Lung (tissue), 12 donors: ENCODE data around the gene PTDSS2. TPM values are rescaled to one million over a fixed set of nuclear protein-coding genes. Genes with fewer than 3 reads are reported as not detected.

Source experiments
- ATAC-seq: fragments of 200-7000 bp; cut with Tn5 transposase; one replicate; pipeline ENCODE4 v1.9.1; 2020; ENCODE audit warnings: moderate number of reproducible peaks; ENCODE audit not compliant: insufficient read depth, low FRiP score
- DNase-seq, 3 donors: peaks; one replicate each; pipeline ENCODE4 v3.0.0-alpha.2; 2013 to 2017
- H3K27ac ChIP-seq, 2 donors: one replicate each; pipeline ENCODE4 v1.5.1; 2013; ENCODE audit warnings: mild to moderate bottlenecking in 2 of 2, moderate library complexity in 2 of 2, control low read depth in 1 of 2, inconsistent platforms in 1 of 2, low read depth in 1 of 2, low read length in 1 of 2
- H3K27me3 ChIP-seq, 3 donors: one replicate each; pipeline ENCODE4 v1.5.1; 2013; ENCODE audit warnings: low read length in 2 of 3; ENCODE audit not compliant: control insufficient read depth in 3 of 3, insufficient read depth in 3 of 3
- H3K36me3 ChIP-seq, 4 donors: one replicate each; pipeline ENCODE4 v1.5.1; 2013; ENCODE audit warnings: low read length in 4 of 4, mild to moderate bottlenecking in 1 of 4, moderate library complexity in 1 of 4; ENCODE audit not compliant: control insufficient read depth in 4 of 4, insufficient read depth in 4 of 4
- H3K4me1 ChIP-seq, 5 donors: one replicate each; pipeline ENCODE4 v1.5.1; 2013; ENCODE audit warnings: low read length in 5 of 5, mild to moderate bottlenecking in 2 of 5, moderate library complexity in 1 of 5; ENCODE audit not compliant: control insufficient read depth in 5 of 5, insufficient read depth in 5 of 5
- H3K4me3 ChIP-seq: one replicate; pipeline ENCODE4 v1.5.1; 2013; ENCODE audit warnings: mild to moderate bottlenecking, control low read depth, moderate library complexity
- H3K9ac ChIP-seq, 2 donors: one replicate each; pipeline ENCODE4 v1.5.1; 2013; ENCODE audit warnings: low read length in 2 of 2, control low read depth in 1 of 2; ENCODE audit not compliant: insufficient read depth in 1 of 2
- H3K9me3 ChIP-seq, 4 donors: one replicate each; pipeline ENCODE4 v1.5.1; 2013; ENCODE audit warnings: low read length in 3 of 4, mild to moderate bottlenecking in 1 of 4, moderate library complexity in 1 of 4; ENCODE audit not compliant: control insufficient read depth in 4 of 4, insufficient read depth in 3 of 4
- WGBS, 2 donors: extraction: QIAGEN DNeasy Blood & Tissue Kit; methylation state at CpG; one replicate each; pipeline ENCODE4 v1.1.7; 2013; 5-methylcytosine and 5-hydroxymethylcytosine counted together
- polyA plus RNA-seq, 2 donors: library from polyadenylated mRNA; stranded (reverse); fragments of 200-250 nt; gene quantifications; one replicate each; pipeline ENCODE4 v1.2.1, GENCODE V29; 2013
- total RNA-seq, 2 donors: library from RNA; depleted of rRNA in 1 of 2; stranded (reverse); fragments of >200 nt in 1 of 2; gene quantifications; one replicate each; pipeline ENCODE4 v1.2.1, GENCODE V29; 2014 to 2021
- TF ChIP-seq, protein P1 (sequence below): IDR thresholded peaks from 2 replicates; pipeline ENCODE4 v1.5.1; 2012; ENCODE audit warnings: mild to moderate bottlenecking; ENCODE audit errors: control extremely low read depth, extremely low read depth
- donor health status: control.
- donor health status: control.
- donor health status: Bipolar disorder and iron deficiency.
- donor health status: healthy.
- donor health status: DM: yes; HTN: yes; CAD: no.

The PTDSS2 gene
- total and polyA plus RNA-seq, 4 donors, result 20.4 to 36.5 (median 28.1) TPM

DNA sequence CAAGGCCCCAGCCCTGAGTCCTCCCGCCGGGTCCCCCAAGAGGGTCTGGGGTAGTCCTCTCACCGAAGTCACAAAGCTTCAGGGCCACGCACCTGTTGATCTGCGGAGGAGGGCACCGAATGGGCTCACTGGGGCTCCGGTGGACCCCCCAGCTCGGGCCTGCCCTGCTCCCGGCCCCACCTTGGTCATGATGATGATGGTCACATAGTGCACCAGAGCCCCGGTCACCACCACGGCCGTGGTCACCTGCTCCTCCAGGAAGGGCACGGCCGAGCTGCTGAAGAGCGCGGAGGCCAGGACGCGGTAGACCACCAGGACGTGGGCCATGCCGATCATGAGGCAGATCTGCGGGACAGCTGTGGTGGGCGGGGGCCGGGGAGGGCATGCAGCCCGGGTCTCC is 21.8 kb upstream of the PTDSS2 start:
- H3K4me3 ChIP-seq, result no peak overlapping the region
- no peaks in the 10 kb centered on the region for H3K36me3 ChIP-seq
- DNase-seq, result no peak
- TF ChIP-seq, protein P1, sequence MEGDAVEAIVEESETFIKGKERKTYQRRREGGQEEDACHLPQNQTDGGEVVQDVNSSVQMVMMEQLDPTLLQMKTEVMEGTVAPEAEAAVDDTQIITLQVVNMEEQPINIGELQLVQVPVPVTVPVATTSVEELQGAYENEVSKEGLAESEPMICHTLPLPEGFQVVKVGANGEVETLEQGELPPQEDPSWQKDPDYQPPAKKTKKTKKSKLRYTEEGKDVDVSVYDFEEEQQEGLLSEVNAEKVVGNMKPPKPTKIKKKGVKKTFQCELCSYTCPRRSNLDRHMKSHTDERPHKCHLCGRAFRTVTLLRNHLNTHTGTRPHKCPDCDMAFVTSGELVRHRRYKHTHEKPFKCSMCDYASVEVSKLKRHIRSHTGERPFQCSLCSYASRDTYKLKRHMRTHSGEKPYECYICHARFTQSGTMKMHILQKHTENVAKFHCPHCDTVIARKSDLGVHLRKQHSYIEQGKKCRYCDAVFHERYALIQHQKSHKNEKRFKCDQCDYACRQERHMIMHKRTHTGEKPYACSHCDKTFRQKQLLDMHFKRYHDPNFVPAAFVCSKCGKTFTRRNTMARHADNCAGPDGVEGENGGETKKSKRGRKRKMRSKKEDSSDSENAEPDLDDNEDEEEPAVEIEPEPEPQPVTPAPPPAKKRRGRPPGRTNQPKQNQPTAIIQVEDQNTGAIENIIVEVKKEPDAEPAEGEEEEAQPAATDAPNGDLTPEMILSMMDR, result no peak
- H3K9me3 ChIP-seq, result peaks cover 0 to 3% (median 0%) of the 10 kb centered on the region in 4 donors
- H3K27ac ChIP-seq, result no peak overlapping the region
- no peak for ATAC-seq
- WGBS, 2 donors, result 92 to 95% methylated on average over 24 of the region's 24 CpGs
- H3K4me1 ChIP-seq, result no peaks in the 10 kb centered on the region
- peaks cover 0 to 7% (median 2%) of the 10 kb centered on the region in 3 donors for H3K27me3 ChIP-seq
- H3K9ac ChIP-seq, result no peak overlapping the region

DNA sequence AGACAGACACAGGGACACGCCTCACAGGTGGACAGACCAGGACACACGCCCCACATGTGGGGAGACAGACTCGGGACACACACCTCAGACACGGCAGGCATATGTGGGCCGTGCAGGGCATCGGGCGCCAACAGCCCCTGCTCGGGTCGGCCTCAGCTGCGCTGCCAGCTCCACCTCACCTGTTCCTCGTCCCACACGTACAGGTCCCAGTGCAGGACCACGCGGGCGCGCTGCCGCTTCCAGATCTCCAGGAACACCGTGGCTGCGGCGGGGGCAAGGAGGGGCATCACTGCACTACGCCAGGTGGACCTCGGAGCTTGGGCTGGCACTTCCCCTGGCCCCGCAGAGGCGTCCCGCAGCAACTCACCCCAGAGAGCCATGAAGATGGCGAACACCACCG is 20.7 kb upstream of the PTDSS2 start:
- DNase-seq (no peak), ATAC-seq (no peak)
- no peaks in the 10 kb centered on the region for H3K36me3 ChIP-seq

DNA sequence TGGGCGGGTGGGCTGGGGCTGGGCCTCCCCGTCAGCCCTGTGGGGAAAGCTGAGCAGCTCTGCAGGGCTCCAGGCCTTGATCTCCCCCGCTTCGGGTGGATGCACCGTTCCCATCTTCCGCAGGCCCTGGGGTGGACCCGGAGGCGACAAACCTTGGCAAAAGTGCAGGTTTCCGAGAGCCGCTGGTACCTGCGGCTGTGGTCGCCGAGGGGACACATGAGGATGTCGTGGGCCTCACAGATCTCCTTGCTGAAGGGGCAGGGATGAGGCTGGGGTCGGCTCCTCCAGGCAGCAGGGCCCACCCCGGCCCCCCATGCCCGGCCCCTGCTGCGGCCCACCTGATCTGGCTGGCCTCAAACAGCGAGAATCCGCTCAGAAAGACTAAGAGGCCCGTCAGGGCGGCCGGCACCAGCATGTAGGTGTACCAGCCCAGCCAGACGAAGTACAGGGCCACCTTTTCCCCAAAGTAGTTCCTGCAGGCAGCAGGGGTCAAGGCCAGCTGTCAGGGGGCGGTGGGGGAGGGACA is 20.1 kb upstream of the PTDSS2 start:
- Histone ChIP-seq H3K27me3 (no peaks in the 10 kb centered on the region), H3K9ac (no peak overlapping the region), H3K4me3 (no peak overlapping the region), H3K4me1 (no peaks in the 10 kb centered on the region), H3K27ac (no peak overlapping the region), H3K36me3 (no peaks in the 10 kb centered on the region), H3K9me3 (peaks cover 0 to 3% (median 0%) of the 10 kb centered on the region in 4 donors)
- TF ChIP-seq, protein P1, result no peak
- WGBS, 2 donors, result 61 to 78% methylated on average over 22 to 25 of the region's 25 CpGs
- DNase-seq (no peak), ATAC-seq (no peak)

More for the DNA sequence above, 20.7 kb upstream of the PTDSS2 start:
- 90 to 93% methylated on average over 27 of the region's 27 CpGs for WGBS, 2 donors
- H3K27me3 ChIP-seq, result peaks cover 0 to 2% (median 1%) of the 10 kb centered on the region in 3 donors
- peaks cover 0 to 3% (median 0%) of the 10 kb centered on the region in 4 donors for H3K9me3 ChIP-seq
- no peak overlapping the region for H3K27ac ChIP-seq
- TF ChIP-seq, protein P1, result no peak
- H3K9ac ChIP-seq, result no peak overlapping the region
- no peak overlapping the region for H3K4me3 ChIP-seq
- no peaks in the 10 kb centered on the region for H3K4me1 ChIP-seq

DNA sequence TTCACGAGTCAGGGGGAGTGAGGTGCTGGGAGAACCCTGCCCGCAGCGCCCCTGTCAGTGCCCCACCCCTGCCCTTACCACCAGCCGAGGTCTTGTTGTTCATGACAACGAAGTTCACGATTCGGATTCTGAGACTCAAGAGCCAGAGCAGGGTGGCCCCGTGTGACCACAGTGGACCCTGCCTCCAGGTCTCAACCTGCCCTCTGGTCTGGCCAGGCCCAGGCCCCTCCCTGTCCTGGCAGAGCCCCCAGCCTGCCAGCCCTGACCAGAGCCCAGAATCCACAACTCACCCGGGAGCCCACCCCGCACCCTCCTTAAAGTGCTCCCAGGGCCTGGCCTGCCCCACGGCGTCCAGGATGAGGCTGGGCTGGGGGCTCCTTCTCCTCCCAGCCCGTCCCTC is 18.2 kb upstream of the PTDSS2 start:
- Histone ChIP-seq H3K9me3 (peaks cover 0 to 2% (median 0%) of the 10 kb centered on the region in 4 donors), H3K4me3 (no peak overlapping the region), H3K9ac (no peak overlapping the region), H3K36me3 (no peaks in the 10 kb centered on the region), H3K4me1 (no peaks in the 10 kb centered on the region), H3K27ac (no peak overlapping the region), H3K27me3 (no peaks in the 10 kb centered on the region)
- ATAC-seq (no peak), DNase-seq (no peak)
- WGBS, 2 donors, result 91% methylated on average over 13 of the region's 13 CpGs
- TF ChIP-seq, protein P1, result no peak
